Measurements from ENCODE around the gene TMEM132D. TPM values are rescaled to one million over a fixed set of nuclear protein-coding genes. Genes with fewer than 3 reads are reported as not detected.
"Not testable (repeated sequence)": the region's sequence is repeated elsewhere in the genome, so short reads cannot be mapped to it uniquely, and the experiment has no call there.

The TMEM132D gene
- total RNA-seq, 2 donors from 2014 or later: not detected

- DNase-seq (ENCODE audit: low spot score) (no peak), ATAC-seq (no peak)
- Mint-ChIP-seq H3K9me3 (no peaks in the 10 kb centered on the region), H3K4me1 (ENCODE audit: low read depth in 2 of 2) (peaks cover 0 to 3% of the 10 kb centered on the region in 2 donors), H3K4me3 (no peak overlapping the region), H3K36me3 (no peaks in the 10 kb centered on the region), H3K27me3 (peaks cover 13 to 22% of the 10 kb centered on the region in 2 donors), H3K27ac (no peak overlapping the region)
Observed at GRCh38 chr12:129067491-129067890, 836.3 kb downstream of the TMEM132D start.

GRCh38 chr12:129064209-129064855, 839.5 kb downstream of the TMEM132D start:
- Mint-ChIP-seq H3K4me1 (ENCODE audit: low read depth in 2 of 2) (no peaks in the 10 kb centered on the region), H3K9me3 (no peaks in the 10 kb centered on the region), H3K36me3 (no peaks in the 10 kb centered on the region), H3K4me3 (no peak overlapping the region), H3K27me3 (peaks cover 6 to 18% of the 10 kb centered on the region in 2 donors), H3K27ac (no peak overlapping the region)
- ATAC-seq (peak in 1 of 2 donors; percentile 20), DNase-seq (ENCODE audit: low spot score) (no peak)

- no peak overlapping the region for H3K27ac Mint-ChIP-seq
- ATAC-seq (no peak), DNase-seq (ENCODE audit: low spot score) (no peak)
- H3K4me3 Mint-ChIP-seq: no peak overlapping the region
- H3K9me3 Mint-ChIP-seq: no peaks in the 10 kb centered on the region
- no peaks in the 10 kb centered on the region for H3K4me1 Mint-ChIP-seq (ENCODE audit: low read depth in 2 of 2)
- peaks cover 6 to 24% of the 10 kb centered on the region in 2 donors for H3K27me3 Mint-ChIP-seq
- no peaks in the 10 kb centered on the region for H3K36me3 Mint-ChIP-seq
Observed at GRCh38 chr12:129063600-129063999, 840.2 kb downstream of the TMEM132D start.

GRCh38 chr12:129053232-129053631, 850.6 kb downstream of the TMEM132D start:
- Mint-ChIP-seq H3K27ac (no peak overlapping the region), H3K4me1 (ENCODE audit: low read depth in 2 of 2) (no peaks in the 10 kb centered on the region), H3K9me3 (no peaks in the 10 kb centered on the region), H3K4me3 (no peak overlapping the region), H3K27me3 (peaks cover 11 to 14% of the 10 kb centered on the region in 2 donors), H3K36me3 (no peaks in the 10 kb centered on the region)
- ATAC-seq: no peak
- no peak for DNase-seq (ENCODE audit: low spot score)

- ATAC-seq (no peak), DNase-seq (ENCODE audit: low spot score) (no peak)
- peaks cover 11 to 14% of the 10 kb centered on the region in 2 donors for H3K27me3 Mint-ChIP-seq
Observed at GRCh38 chr12:129052373-129052772, 851.5 kb downstream of the TMEM132D start.

GRCh38 chr12:129049917-129050316, 853.9 kb downstream of the TMEM132D start:
- Mint-ChIP-seq H3K4me1 (ENCODE audit: low read depth in 2 of 2) (no peaks in the 10 kb centered on the region), H3K27ac (no peak overlapping the region), H3K9me3 (no peaks in the 10 kb centered on the region), H3K36me3 (no peaks in the 10 kb centered on the region), H3K27me3 (peaks cover 14% of the 10 kb centered on the region in 2 donors), H3K4me3 (no peak overlapping the region)
- DNase-seq (ENCODE audit: low spot score): no peak
- ATAC-seq: no peak

More at GRCh38 chr12:129052373-129052772, 851.5 kb downstream of the TMEM132D start:
- no peaks in the 10 kb centered on the region for H3K4me1 Mint-ChIP-seq (ENCODE audit: low read depth in 2 of 2)
- H3K27ac Mint-ChIP-seq: no peak overlapping the region
- no peaks in the 10 kb centered on the region for H3K9me3 Mint-ChIP-seq
- no peaks in the 10 kb centered on the region for H3K36me3 Mint-ChIP-seq
- no peak overlapping the region for H3K4me3 Mint-ChIP-seq

GRCh38 chr12:129043334-129043733, 860.5 kb downstream of the TMEM132D start:
- H3K4me1 Mint-ChIP-seq (ENCODE audit: low read depth in 2 of 2); ATAC-seq; H3K4me3 Mint-ChIP-seq; H3K27ac Mint-ChIP-seq; DNase-seq (ENCODE audit: low spot score); H3K9me3 Mint-ChIP-seq; H3K36me3 Mint-ChIP-seq: not testable (repeated sequence)
- H3K27me3 Mint-ChIP-seq: peaks cover 14 to 15% of the 10 kb centered on the region in 2 donors

GRCh38 chr12:129036135-129036534, 867.7 kb downstream of the TMEM132D start:
- Mint-ChIP-seq H3K27ac (no peak overlapping the region), H3K4me1 (ENCODE audit: low read depth in 2 of 2) (peaks cover 4 to 5% of the 10 kb centered on the region in 2 donors), H3K36me3 (no peaks in the 10 kb centered on the region), H3K4me3 (no peak overlapping the region), H3K9me3 (no peaks in the 10 kb centered on the region), H3K27me3 (peaks cover 10% of the 10 kb centered on the region in 2 donors)
- no peak for ATAC-seq
- DNase-seq (ENCODE audit: low spot score): no peak

GRCh38 chr12:129034558-129035289, 869.1 kb downstream of the TMEM132D start:
- DNase-seq (ENCODE audit: low spot score): no peak
- no peaks in the 10 kb centered on the region for H3K9me3 Mint-ChIP-seq
- H3K36me3 Mint-ChIP-seq: no peaks in the 10 kb centered on the region
- H3K4me3 Mint-ChIP-seq: no peak overlapping the region
- H3K27ac Mint-ChIP-seq: no peak overlapping the region
- no peak for ATAC-seq
- peaks cover 4 to 5% of the 10 kb centered on the region in 2 donors for H3K4me1 Mint-ChIP-seq (ENCODE audit: low read depth in 2 of 2)
- peaks cover 8 to 10% of the 10 kb centered on the region in 2 donors for H3K27me3 Mint-ChIP-seq

- DNase-seq (ENCODE audit: low spot score) (no peak), ATAC-seq (no peak)
- H3K27ac Mint-ChIP-seq: no peak overlapping the region
- H3K4me1 Mint-ChIP-seq (ENCODE audit: low read depth in 2 of 2): no peaks in the 10 kb centered on the region
- no peaks in the 10 kb centered on the region for H3K9me3 Mint-ChIP-seq
- H3K36me3 Mint-ChIP-seq: no peaks in the 10 kb centered on the region
- peaks cover 7 to 10% of the 10 kb centered on the region in 2 donors for H3K27me3 Mint-ChIP-seq
- H3K4me3 Mint-ChIP-seq: no peak overlapping the region
Observed at GRCh38 chr12:129028844-129029243, 875.0 kb downstream of the TMEM132D start.

GRCh38 chr12:129025055-129025454, 878.8 kb downstream of the TMEM132D start:
- no peaks in the 10 kb centered on the region for H3K4me1 Mint-ChIP-seq (ENCODE audit: low read depth in 2 of 2)
- H3K9me3 Mint-ChIP-seq: no peaks in the 10 kb centered on the region
- H3K27ac Mint-ChIP-seq: no peak overlapping the region
- ATAC-seq (peak in 1 of 2 donors; percentile 10), DNase-seq (ENCODE audit: low spot score) (no peak)
- H3K36me3 Mint-ChIP-seq: no peaks in the 10 kb centered on the region
- H3K27me3 Mint-ChIP-seq: peaks cover 0 to 2% of the 10 kb centered on the region in 2 donors
- no peak overlapping the region for H3K4me3 Mint-ChIP-seq

Measured in natural killer cell treated with Interleukin-12 subunit alpha and Interleukin-12 subunit beta and Interleukin-15 and Interleukin-18, amount 100 ng/mL, for 72 hours (primary cell).